SU-DHL-6 (cell line): ENCODE data around the gene ANG.

Experiments used
- H2AFZ ChIP-seq: fragments of 200-600 bp; sonication (generic); 2 replicates; pipeline ENCODE4 v1.6.1; 2014; ENCODE audit warnings: low read depth, mild to moderate bottlenecking, moderate library complexity, mixed read lengths, antibody characterized with exemption, low read length; ENCODE audit not compliant: severe bottlenecking
- H3F3A ChIP-seq: fragments of 200-600 bp; shearing (Covaris generic); 2 replicates; pipeline ENCODE4 v1.6.0; 2016; ENCODE audit warnings: antibody characterized with exemption, mild to moderate bottlenecking; ENCODE audit not compliant: insufficient read depth
- H3K27ac ChIP-seq: fragments of 200-600 bp; sonication (generic); 2 replicates; pipeline ENCODE4 v1.5.1; 2016; ENCODE audit warnings: low read depth, mild to moderate bottlenecking, low read length, moderate library complexity, mixed read lengths
- H3K27me3 ChIP-seq: fragments of 200-600 bp; sonication (generic), shearing (Covaris generic); 2 replicates; pipeline ENCODE4 v1.6.0; 2014; ENCODE audit warnings: mild to moderate bottlenecking, low read length
- H3K36me3 ChIP-seq: fragments of 200-600 bp; sonication (generic); 2 replicates; pipeline ENCODE4 v1.6.1; 2014; ENCODE audit warnings: mild to moderate bottlenecking, low read length, mixed read lengths
- H3K4me2 ChIP-seq: fragments of 300-600, 200-600 bp; shearing (Covaris generic), sonication (generic); 2 replicates; pipeline ENCODE4 v1.6.0; 2014; ENCODE audit warnings: low read length, low read depth, mild to moderate bottlenecking; ENCODE audit not compliant: poor library complexity, severe bottlenecking
- H3K4me3 ChIP-seq: fragments of 200-600 bp; sonication (generic); 2 replicates; pipeline ENCODE4 v1.5.1; 2014; ENCODE audit warnings: antibody characterized with exemption, low read length, mild to moderate bottlenecking, mixed read lengths; ENCODE audit not compliant: insufficient read depth, poor library complexity, severe bottlenecking
- H3K79me2 ChIP-seq: fragments of 200-600 bp; sonication (generic); 2 replicates; pipeline ENCODE4 v1.6.1; 2014; ENCODE audit warnings: mild to moderate bottlenecking, low read length, moderate library complexity; ENCODE audit not compliant: insufficient read depth
- H3K9ac ChIP-seq: fragments of 200-600 bp; sonication (generic); 2 replicates; pipeline ENCODE4 v1.7.0; 2014; ENCODE audit warnings: mild to moderate bottlenecking, low read length
- H3K9me2 ChIP-seq: fragments of 200-600 bp; sonication (generic); replicated peaks from 2 replicates; pipeline ENCODE4 v1.6.1; 2014; ENCODE audit warnings: low read length; ENCODE audit not compliant: insufficient read depth
- H3K9me3 ChIP-seq: fragments of 200-600 bp; sonication (generic); 2 replicates; pipeline ENCODE4 v1.6.1; 2014; ENCODE audit warnings: low read length, mixed read lengths; ENCODE audit not compliant: insufficient read depth
- H4K20me1 ChIP-seq: fragments of 200-600 bp; sonication (generic); 2 replicates; pipeline ENCODE4 v1.6.1; 2014; ENCODE audit warnings: low read depth, mild to moderate bottlenecking, antibody characterized with exemption, low read length, moderate library complexity, mixed read lengths
- EZH2phosphoT487 ChIP-seq: fragments of 200-600 bp; sonication (generic), shearing (Covaris generic); conservative IDR thresholded peaks from 2 replicates; pipeline ENCODE4 v1.6.1; 2018; ENCODE audit warnings: mild to moderate bottlenecking, antibody characterized with exemption, low read length, moderate library complexity, mixed read lengths
- TF ChIP-seq, protein P1 (sequence below): fragments of 200-600 bp; sonication (generic); IDR thresholded peaks from one replicate; pipeline ENCODE4 v1.5.1; 2017; ENCODE audit warnings: antibody characterized with exemption, mild to moderate bottlenecking, low read length, moderate library complexity; ENCODE audit not compliant: insufficient read depth, poor library complexity, severe bottlenecking

The ANG gene

GRCh38 chr14:20682435-20683124, 6.0 kb upstream of the ANG start:
- no peaks in the 10 kb centered on the region for H3K36me3 ChIP-seq
- H3K9me3 ChIP-seq = no peaks in the 10 kb centered on the region
- H3K4me2 ChIP-seq = peak overlapping the region; percentile 79
- no peaks in the 10 kb centered on the region for H3K27me3 ChIP-seq
- no peaks in the 10 kb centered on the region for H4K20me1 ChIP-seq
- peak overlapping the region; percentile 59 for H3K9ac ChIP-seq
- H3K79me2 ChIP-seq = no peaks in the 10 kb centered on the region
- peak overlapping the region; percentile 46 for H3K4me3 ChIP-seq
- TF ChIP-seq EZH2phosphoT487 = no peak
- TF ChIP-seq, protein P1, sequence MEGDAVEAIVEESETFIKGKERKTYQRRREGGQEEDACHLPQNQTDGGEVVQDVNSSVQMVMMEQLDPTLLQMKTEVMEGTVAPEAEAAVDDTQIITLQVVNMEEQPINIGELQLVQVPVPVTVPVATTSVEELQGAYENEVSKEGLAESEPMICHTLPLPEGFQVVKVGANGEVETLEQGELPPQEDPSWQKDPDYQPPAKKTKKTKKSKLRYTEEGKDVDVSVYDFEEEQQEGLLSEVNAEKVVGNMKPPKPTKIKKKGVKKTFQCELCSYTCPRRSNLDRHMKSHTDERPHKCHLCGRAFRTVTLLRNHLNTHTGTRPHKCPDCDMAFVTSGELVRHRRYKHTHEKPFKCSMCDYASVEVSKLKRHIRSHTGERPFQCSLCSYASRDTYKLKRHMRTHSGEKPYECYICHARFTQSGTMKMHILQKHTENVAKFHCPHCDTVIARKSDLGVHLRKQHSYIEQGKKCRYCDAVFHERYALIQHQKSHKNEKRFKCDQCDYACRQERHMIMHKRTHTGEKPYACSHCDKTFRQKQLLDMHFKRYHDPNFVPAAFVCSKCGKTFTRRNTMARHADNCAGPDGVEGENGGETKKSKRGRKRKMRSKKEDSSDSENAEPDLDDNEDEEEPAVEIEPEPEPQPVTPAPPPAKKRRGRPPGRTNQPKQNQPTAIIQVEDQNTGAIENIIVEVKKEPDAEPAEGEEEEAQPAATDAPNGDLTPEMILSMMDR = no peak
- no peaks in the 10 kb centered on the region for H3K9me2 ChIP-seq
- peak overlapping the region; percentile 84 for H3K27ac ChIP-seq
- H2AFZ ChIP-seq = peak overlapping the region; percentile 87
- peaks cover 29% of the 10 kb centered on the region for H3F3A ChIP-seq

- Histone ChIP-seq H3K9me2 (no peaks in the 10 kb centered on the region), H3K79me2 (no peaks in the 10 kb centered on the region), H3K36me3 (no peaks in the 10 kb centered on the region), H2AFZ (peak overlapping the region; percentile 87), H3K9ac (peak overlapping the region; percentile 59), H3F3A (peaks cover 29% of the 10 kb centered on the region), H3K4me2 (peak overlapping the region; percentile 79), H3K27me3 (no peaks in the 10 kb centered on the region), H3K9me3 (no peaks in the 10 kb centered on the region), H4K20me1 (no peaks in the 10 kb centered on the region), H3K27ac (peak overlapping the region; percentile 84), H3K4me3 (peak overlapping the region; percentile 46)
- no peak for TF ChIP-seq EZH2phosphoT487
- TF ChIP-seq, protein P1 = no peak
Observed at GRCh38 chr14:20683125-20683890, 5.3 kb upstream of the ANG start.

- Histone ChIP-seq H3F3A (peaks cover 29% of the 10 kb centered on the region), H3K4me2 (peak within 1 kb of the TSS; percentile 79), H3K27ac (peak within 1 kb of the TSS; percentile 84), H3K9ac (peak within 1 kb of the TSS; percentile 59), H3K4me3 (peak within 1 kb of the TSS; percentile 46), H3K79me2 (no peaks in the 10 kb centered on the region), H4K20me1 (no peaks in the 10 kb centered on the region), H3K27me3 (no peaks in the 10 kb centered on the region), H3K36me3 (no peaks in the 10 kb centered on the region), H2AFZ (peak within 1 kb of the TSS; percentile 87), H3K9me3 (no peaks in the 10 kb centered on the region), H3K9me2 (no peaks in the 10 kb centered on the region)
- no peak for TF ChIP-seq EZH2phosphoT487
- TF ChIP-seq, protein P1 = no peak
Observed at GRCh38 chr14:20683891-20684661, 4.5 kb upstream of the ANG start, which contains the start of gene RNASE4. RNASE4 (plus strand) TSS chr14:20684560; CDS start chr14:20699372, 14,812 bp downstream.
